Suppressor macrophage (primary cell): ENCODE results near the gene RAP2A.

Experiments used
- DNase-seq, 4 experiments: peaks; one replicate each; pipeline ENCODE4 v3.0.0-alpha.2; 2020 to 2022

RAP2A gene

GRCh38 chr13:97422118-97423054 is 11.6 kb upstream of the RAP2A start:
- DNase-seq: peak in 2 of 4 experiments; percentile 13 to 20

- no peak for DNase-seq
Measured at GRCh38 chr13:97423300-97424045, 10.5 kb upstream of the RAP2A start.

GRCh38 chr13:97425590-97425989 is 8.4 kb upstream of the RAP2A start:
- DNase-seq: no peak

GRCh38 chr13:97426695-97427094 is 7.3 kb upstream of the RAP2A start:
- DNase-seq: no peak

- DNase-seq: peak; percentile 31 to 63 (median 36)
Measured at GRCh38 chr13:97429681-97430081, 4.3 kb upstream of the RAP2A start.

GRCh38 chr13:97430296-97430695 is 3.7 kb upstream of the RAP2A start:
- no peak for DNase-seq

GRCh38 chr13:97431171-97431764 is 2.7 kb upstream of the RAP2A start:
- no peak for DNase-seq

GRCh38 chr13:97432232-97432916 is 1.6 kb upstream of the RAP2A start:
- no peak for DNase-seq

GRCh38 chr13:97432917-97433726 is 847 bp upstream of the RAP2A start:
- DNase-seq: peak; percentile 99 to 100 (median 100)

GRCh38 chr13:97434397-97435201 is 630 bp downstream of the RAP2A start:
- peak in 3 of 4 experiments; percentile 9 to 58 (median 22) for DNase-seq

- DNase-seq: peak in 3 of 4 experiments; percentile 3 to 34 (median 21)
Measured at GRCh38 chr13:97435323-97435722, 1.4 kb downstream of the RAP2A start.

GRCh38 chr13:97435794-97436193 is 1.8 kb downstream of the RAP2A start:
- DNase-seq: no peak

GRCh38 chr13:97436845-97437244 is 2.9 kb downstream of the RAP2A start:
- DNase-seq: no peak

- DNase-seq: no peak
Measured at GRCh38 chr13:97437729-97438128, 3.8 kb downstream of the RAP2A start.

GRCh38 chr13:97438856-97439595 is 5.1 kb downstream of the RAP2A start:
- no peak for DNase-seq

GRCh38 chr13:97440598-97441170 is 6.7 kb downstream of the RAP2A start:
- DNase-seq: no peak

GRCh38 chr13:97441368-97441767 is 7.4 kb downstream of the RAP2A start:
- no peak for DNase-seq

GRCh38 chr13:97445522-97446187 is 11.7 kb downstream of the RAP2A start:
- no peak for DNase-seq

- DNase-seq: no peak
Measured at GRCh38 chr13:97446448-97446847, 12.5 kb downstream of the RAP2A start.
